Measurements from ENCODE around the gene GRHL3. TPM values are rescaled to one million over a fixed set of nuclear protein-coding genes. Genes with fewer than 3 reads are reported as not detected.
A peak's percentile ranks its signal among the peaks of the same experiment; 100 is the strongest.

The GRHL3 gene
- total RNA-seq, 1 experiment from 2014 or later = 8.9 TPM

- no peaks in the 10 kb centered on the region for H3K9me3 Mint-ChIP-seq (ENCODE audit: unreplicated experiment)
- no peaks in the 10 kb centered on the region for H3K27me3 Mint-ChIP-seq (ENCODE audit: insufficient read depth, unreplicated experiment)
- ChIA-PET CTCF (interaction anchor here (0.5 to 1.9 kb wide), 4 partner anchors 9 to 128 kb away, joined by 3 to 9 read pairs (median 4); no protein-coding TSS in a partner anchor), POLR2A (interaction anchor here (0.8 to 2.4 kb wide), 5 partner anchors 8 to 50 kb away, joined by 3 to 11 read pairs (median 5); partner anchors contain the start of gene GRHL3)
- no peak overlapping the region for H3K27ac Mint-ChIP-seq (ENCODE audit: low read depth, unreplicated experiment)
- TF ChIP-seq CTCF (IDR thresholded peaks at IDR 0.05; ENCODE audit: unreplicated experiment) = no peak
- no TSS peak for BruUV-seq (replicated peaks)
- H3K36me3 Mint-ChIP-seq (ENCODE audit: insufficient read depth, unreplicated experiment) = no peaks in the 10 kb centered on the region
- H3K4me1 Mint-ChIP-seq (ENCODE audit: insufficient read depth, unreplicated experiment) = peaks cover 13% of the 10 kb centered on the region
- no peak for DNase-seq (ENCODE audit: unreplicated experiment)
- intact Hi-C loops (cut with micrococcal nuclease) = no loop called here
- H3K4me3 Mint-ChIP-seq (ENCODE audit: unreplicated experiment) = no peak overlapping the region
These were observed 10.8 kb downstream of the GRHL3 start for GRCh38 chr1:24329797-24330543.

DNA sequence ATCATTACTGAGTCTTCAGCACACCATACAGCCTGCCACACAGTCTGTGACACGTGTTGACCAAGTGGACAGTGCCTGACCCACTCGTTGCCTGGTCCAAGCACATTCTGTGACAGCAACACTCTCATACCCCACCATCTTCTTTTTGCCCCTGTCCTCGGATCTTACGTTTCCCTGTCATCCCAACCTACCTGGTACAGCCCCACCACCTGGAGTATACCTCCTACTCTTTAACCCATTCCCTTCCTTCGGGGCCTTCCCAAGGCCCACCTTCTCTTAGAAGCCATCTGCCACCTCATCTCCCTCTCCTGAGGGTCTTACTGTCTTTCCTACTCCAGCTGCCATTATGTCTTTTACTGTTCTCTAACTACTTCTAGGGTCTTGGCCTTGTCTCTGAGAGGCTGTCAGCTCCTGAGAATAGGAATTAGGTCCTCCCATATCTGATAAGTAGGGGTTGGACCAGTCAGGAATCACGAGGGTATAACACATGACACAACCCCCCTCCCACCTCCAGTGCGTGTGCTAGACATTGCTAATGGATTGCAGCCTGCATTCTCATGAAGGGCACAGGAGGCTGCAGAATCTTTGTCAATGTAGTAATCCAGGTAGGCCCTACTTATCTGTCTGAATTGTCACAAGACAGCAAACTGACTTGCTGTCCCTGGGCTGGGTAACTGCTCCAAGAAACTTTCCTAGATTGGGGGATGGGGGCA, 13.0 kb downstream of the GRHL3 start:
- no peak for DNase-seq (ENCODE audit: unreplicated experiment)
- POLR2A ChIA-PET = interaction anchor here (1.0 to 2.4 kb wide), 3 partner anchors 10 to 60 kb away, joined by 4 to 11 read pairs (median 4); partner anchors contain the start of gene GRHL3
- intact Hi-C loops (cut with micrococcal nuclease) = no loop called here
- no peak overlapping the region for H3K4me3 Mint-ChIP-seq (ENCODE audit: unreplicated experiment)
- no TSS peak for BruUV-seq (replicated peaks)
- no peaks in the 10 kb centered on the region for H3K9me3 Mint-ChIP-seq (ENCODE audit: unreplicated experiment)
- peaks cover 23% of the 10 kb centered on the region for H3K4me1 Mint-ChIP-seq (ENCODE audit: insufficient read depth, unreplicated experiment)
- CTCF ChIA-PET = interaction anchor here (0.7 to 1.6 kb wide), 3 partner anchors 11 to 741 kb away, joined by 3 to 4 read pairs (median 4); no protein-coding TSS in a partner anchor
- no peaks in the 10 kb centered on the region for H3K27me3 Mint-ChIP-seq (ENCODE audit: insufficient read depth, unreplicated experiment)
- no peak overlapping the region for H3K27ac Mint-ChIP-seq (ENCODE audit: low read depth, unreplicated experiment)
- H3K36me3 Mint-ChIP-seq (ENCODE audit: insufficient read depth, unreplicated experiment) = no peaks in the 10 kb centered on the region
- TF ChIP-seq CTCF (IDR thresholded peaks at IDR 0.05; ENCODE audit: unreplicated experiment) = no peak

- intact Hi-C loops (cut with micrococcal nuclease) = no loop called here
- Mint-ChIP-seq H3K36me3 (ENCODE audit: insufficient read depth, unreplicated experiment) (peaks cover 9% of the 10 kb centered on the region), H3K27ac (ENCODE audit: low read depth, unreplicated experiment) (peak overlapping the region; percentile 43), H3K4me3 (ENCODE audit: unreplicated experiment) (no peak overlapping the region), H3K4me1 (ENCODE audit: insufficient read depth, unreplicated experiment) (peaks cover 10% of the 10 kb centered on the region), H3K27me3 (ENCODE audit: insufficient read depth, unreplicated experiment) (no peaks in the 10 kb centered on the region), H3K9me3 (ENCODE audit: unreplicated experiment) (no peaks in the 10 kb centered on the region)
- TF ChIP-seq CTCF (IDR thresholded peaks at IDR 0.05; ENCODE audit: unreplicated experiment) = no peak
- POLR2A ChIA-PET = no interaction called here
- CTCF ChIA-PET = interaction anchor here (0.6 kb wide), 1 partner anchor 138 kb away, joined by 3 read pairs; no protein-coding TSS in a partner anchor
- DNase-seq (ENCODE audit: unreplicated experiment) = no peak
- BruUV-seq (replicated peaks) = no TSS peak
These were observed 16.9 kb downstream of the GRHL3 start for GRCh38 chr1:24336075-24336474.

GRCh38 chr1:24337455-24337854, 18.3 kb downstream of the GRHL3 start:
- H3K4me3 Mint-ChIP-seq (ENCODE audit: unreplicated experiment) = no peak overlapping the region
- intact Hi-C loops (cut with micrococcal nuclease) = no loop called here
- BruUV-seq (replicated peaks) = no TSS peak
- no peaks in the 10 kb centered on the region for H3K9me3 Mint-ChIP-seq (ENCODE audit: unreplicated experiment)
- CTCF ChIA-PET = interaction anchor here (1.0 to 1.7 kb wide), 2 partner anchors 47 to 136 kb away, joined by 4 to 7 read pairs; no protein-coding TSS in a partner anchor
- no peak overlapping the region for H3K27ac Mint-ChIP-seq (ENCODE audit: low read depth, unreplicated experiment)
- POLR2A ChIA-PET = interaction anchor here (0.6 to 1.0 kb wide), 3 partner anchors 11 to 896 kb away, joined by 3 read pairs; no protein-coding TSS in a partner anchor
- H3K4me1 Mint-ChIP-seq (ENCODE audit: insufficient read depth, unreplicated experiment) = peaks cover 10% of the 10 kb centered on the region
- peaks cover 18% of the 10 kb centered on the region for H3K36me3 Mint-ChIP-seq (ENCODE audit: insufficient read depth, unreplicated experiment)
- TF ChIP-seq CTCF (IDR thresholded peaks at IDR 0.05; ENCODE audit: unreplicated experiment) = no peak
- no peaks in the 10 kb centered on the region for H3K27me3 Mint-ChIP-seq (ENCODE audit: insufficient read depth, unreplicated experiment)
- DNase-seq (ENCODE audit: unreplicated experiment) = no peak
